DOHH2 (cell line): ENCODE measurements around the gene CYP17A1.

ENCODE experiments used
- EZH2phosphoT487 ChIP-seq: fragments of 200-600 bp; sonication (generic); IDR thresholded peaks from 2 replicates; pipeline ENCODE4 v1.6.1; 2017; ENCODE audit warnings: borderline replicate concordance, mild to moderate bottlenecking, antibody characterized with exemption, low read length, moderate library complexity, mixed read lengths
- TF ChIP-seq, protein P1 (sequence below): fragments of 200-600 bp; sonication (generic); IDR thresholded peaks from one replicate; pipeline ENCODE4 v1.5.1; 2014; ENCODE audit warnings: antibody characterized with exemption, mild to moderate bottlenecking, low read depth, low read length; ENCODE audit not compliant: poor library complexity, severe bottlenecking

DNA sequence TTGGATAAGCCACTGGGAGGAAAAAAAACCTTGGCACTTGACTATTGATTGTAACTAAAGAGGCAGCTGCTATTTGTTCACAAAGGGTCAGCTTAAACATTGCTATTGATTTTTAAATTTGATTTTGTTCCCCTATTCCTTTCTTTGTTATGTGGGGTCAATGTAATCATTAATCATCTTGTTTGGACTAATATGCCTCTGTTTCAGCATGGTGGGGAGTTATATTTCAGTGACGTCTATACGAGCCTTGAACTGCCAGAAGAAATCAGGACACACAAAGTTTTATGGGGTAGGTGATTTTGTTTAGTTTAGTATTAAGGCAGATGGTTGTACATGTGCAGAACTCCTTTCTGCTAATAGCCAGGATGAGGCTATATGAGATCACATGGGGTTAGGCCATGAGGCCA is 39.5 kb upstream of the CYP17A1 start:
- TF ChIP-seq, protein P1, sequence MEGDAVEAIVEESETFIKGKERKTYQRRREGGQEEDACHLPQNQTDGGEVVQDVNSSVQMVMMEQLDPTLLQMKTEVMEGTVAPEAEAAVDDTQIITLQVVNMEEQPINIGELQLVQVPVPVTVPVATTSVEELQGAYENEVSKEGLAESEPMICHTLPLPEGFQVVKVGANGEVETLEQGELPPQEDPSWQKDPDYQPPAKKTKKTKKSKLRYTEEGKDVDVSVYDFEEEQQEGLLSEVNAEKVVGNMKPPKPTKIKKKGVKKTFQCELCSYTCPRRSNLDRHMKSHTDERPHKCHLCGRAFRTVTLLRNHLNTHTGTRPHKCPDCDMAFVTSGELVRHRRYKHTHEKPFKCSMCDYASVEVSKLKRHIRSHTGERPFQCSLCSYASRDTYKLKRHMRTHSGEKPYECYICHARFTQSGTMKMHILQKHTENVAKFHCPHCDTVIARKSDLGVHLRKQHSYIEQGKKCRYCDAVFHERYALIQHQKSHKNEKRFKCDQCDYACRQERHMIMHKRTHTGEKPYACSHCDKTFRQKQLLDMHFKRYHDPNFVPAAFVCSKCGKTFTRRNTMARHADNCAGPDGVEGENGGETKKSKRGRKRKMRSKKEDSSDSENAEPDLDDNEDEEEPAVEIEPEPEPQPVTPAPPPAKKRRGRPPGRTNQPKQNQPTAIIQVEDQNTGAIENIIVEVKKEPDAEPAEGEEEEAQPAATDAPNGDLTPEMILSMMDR = no peak
- no peak for TF ChIP-seq EZH2phosphoT487
